CD4-positive, alpha-beta T cell treated with Interleukin-4 for 4 hours (primary cell): ENCODE measurements around the gene ZNF579.
"Not testable (repeated sequence)": the region's sequence is repeated elsewhere in the genome, so short reads cannot be mapped to it uniquely, and the experiment has no call there.

ENCODE experiments used
- DNase-seq: peaks from one replicate; pipeline ENCODE4 v3.0.0-alpha.2; 2020

ZNF579 gene

GRCh38 chr19:55538132-55538531, 42.5 kb downstream of the ZNF579 start:
- DNase-seq, result no peak

- no peak for DNase-seq
These were observed 42.9 kb downstream of the ZNF579 start for GRCh38 chr19:55537741-55538111.

GRCh38 chr19:55536951-55537740, 43.5 kb downstream of the ZNF579 start, which contains the start of gene SBK2:
TSS of gene SBK2 (minus strand) at chr19:55537133. CDS start at chr19:55536294, 839 bp downstream.
- no peak for DNase-seq

GRCh38 chr19:55536366-55536765, 44.3 kb downstream of the ZNF579 start:
- no peak for DNase-seq

GRCh38 chr19:55535965-55536350, 44.7 kb downstream of the ZNF579 start:
- DNase-seq, result no peak

GRCh38 chr19:55535173-55535964, 45.3 kb downstream of the ZNF579 start:
- DNase-seq, result no peak

GRCh38 chr19:55534280-55534679, 46.4 kb downstream of the ZNF579 start:
- DNase-seq, result not testable (repeated sequence)

- no peak for DNase-seq
These were observed 49.7 kb downstream of the ZNF579 start for GRCh38 chr19:55530996-55531395.

- no peak for DNase-seq
These were observed 50.9 kb downstream of the ZNF579 start for GRCh38 chr19:55529636-55530234.

GRCh38 chr19:55528030-55528803, 52.4 kb downstream of the ZNF579 start:
- DNase-seq, result no peak

- no peak for DNase-seq
These were observed 53.2 kb downstream of the ZNF579 start for GRCh38 chr19:55527197-55528029.
